ENCODE data around the gene PNLIPRP2.

PNLIPRP2 gene

DNA sequence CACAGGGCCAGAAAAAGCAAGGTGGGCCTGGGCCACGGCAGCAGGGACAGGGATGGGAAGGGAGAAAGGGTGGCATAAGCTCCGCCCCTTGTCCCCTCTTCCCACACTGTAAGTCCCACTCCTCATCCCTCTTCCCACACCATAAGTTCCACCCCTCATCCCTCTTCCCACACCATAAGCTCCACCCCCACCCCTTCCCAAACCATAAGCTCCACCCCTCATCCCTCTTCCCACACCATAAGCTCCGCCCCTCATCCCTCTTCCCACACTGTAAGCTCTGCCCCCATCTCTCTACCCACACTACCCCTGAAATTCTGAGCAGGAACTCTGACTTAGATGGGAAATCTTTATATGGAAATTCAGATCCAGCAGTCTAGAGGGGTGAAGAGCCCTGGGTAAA, 65.9 kb downstream of the PNLIPRP2 start:
- DNase-seq = no peak

DNA sequence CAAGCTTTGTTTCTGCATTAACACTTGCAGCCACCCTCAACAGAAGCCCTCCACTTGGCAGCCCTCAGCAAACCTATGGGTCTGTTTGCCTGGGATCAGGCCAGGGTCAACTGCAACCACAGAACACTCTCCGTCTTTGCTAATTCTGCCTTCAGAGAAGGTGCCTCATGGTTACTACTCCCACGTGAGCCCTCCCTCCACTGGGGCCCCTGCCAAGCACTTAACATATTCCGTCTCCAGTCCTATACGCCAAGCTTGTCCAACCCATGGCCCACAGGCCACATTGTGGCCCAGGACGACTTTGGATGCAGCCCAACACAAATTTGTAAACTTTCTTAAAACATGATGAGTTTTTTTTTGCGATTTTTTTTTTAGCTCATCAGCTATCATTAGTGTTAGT, 66.9 kb downstream of the PNLIPRP2 start:
- no peak for DNase-seq

DNA sequence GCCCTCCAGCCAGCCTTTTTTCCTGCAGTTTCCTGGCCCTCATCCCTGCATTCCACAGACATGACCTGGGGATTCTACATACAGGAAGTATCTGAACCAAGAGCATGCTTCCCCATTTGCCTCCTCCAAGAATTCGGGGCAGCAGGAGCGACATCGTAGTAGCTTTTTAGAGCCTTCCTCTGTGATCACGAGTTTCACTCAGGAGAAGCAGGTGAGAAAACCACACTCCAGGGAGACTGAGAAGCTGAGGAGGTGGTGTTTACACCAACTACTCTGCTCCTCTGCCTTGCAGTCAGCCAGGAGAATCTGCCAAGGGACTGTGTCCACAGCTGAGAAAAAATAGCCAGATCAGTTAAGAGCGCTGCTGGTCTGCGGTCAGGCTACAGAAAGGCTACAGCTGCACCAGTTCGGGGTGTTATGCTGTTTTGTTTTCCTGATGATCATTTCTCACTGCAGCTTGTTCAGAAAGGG, 67.5 kb downstream of the PNLIPRP2 start:
- no peak for DNase-seq

DNA sequence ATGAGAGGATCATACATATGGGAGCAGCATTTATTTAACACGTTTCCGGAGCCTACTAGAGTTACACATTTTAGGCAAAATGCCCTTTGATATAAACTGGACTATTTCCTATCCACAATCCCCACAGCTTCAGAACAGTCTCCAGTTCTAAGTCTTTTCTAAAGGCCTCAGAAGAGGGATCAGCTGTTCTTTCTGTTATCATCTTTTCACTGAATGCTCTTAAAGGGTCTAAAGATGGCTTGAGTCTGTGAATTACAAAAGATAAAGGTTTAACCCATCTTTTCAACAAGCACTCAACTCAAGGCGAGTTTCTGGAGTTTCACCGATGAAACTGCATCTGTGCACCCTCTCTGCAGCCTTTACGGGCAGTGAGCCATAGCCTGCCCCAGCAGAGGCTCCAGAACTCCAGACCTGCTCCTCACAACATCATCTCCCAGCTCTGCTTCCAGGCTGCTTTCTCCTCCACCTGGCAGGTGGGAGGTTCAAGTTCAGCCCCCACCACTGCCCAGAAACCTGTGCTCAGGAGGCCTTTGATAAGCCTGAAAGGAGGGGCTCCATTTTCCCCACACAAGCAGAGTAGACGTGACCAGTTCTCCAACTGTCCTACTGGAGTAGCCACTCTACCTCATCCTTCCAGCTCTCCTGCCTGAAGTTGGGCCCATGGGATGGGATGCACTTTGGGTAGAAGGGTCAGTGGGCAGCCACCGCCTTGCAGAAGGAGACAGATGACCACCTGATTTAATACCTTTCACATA, 68.2 kb downstream of the PNLIPRP2 start:
- no peak for DNase-seq

DNA sequence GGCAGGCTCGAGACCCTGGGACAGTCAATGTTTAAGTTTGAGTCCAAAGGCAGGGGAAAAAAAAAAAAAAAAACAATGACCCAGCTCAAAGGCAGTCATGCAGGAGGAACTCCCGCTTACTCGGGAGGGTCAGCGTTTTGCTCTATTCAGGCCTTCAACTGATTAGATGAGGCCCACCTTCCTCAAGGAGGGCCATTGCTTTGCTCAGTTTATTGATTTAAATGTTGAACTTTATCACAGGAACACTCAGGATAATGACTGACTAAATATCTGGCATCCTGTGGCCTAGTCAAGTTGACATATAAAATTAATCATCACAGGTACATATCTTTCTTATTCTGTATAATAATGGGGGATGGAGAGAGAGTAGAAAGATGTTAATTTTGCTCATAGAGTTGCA, 69.0 kb downstream of the PNLIPRP2 start:
- DNase-seq = no peak

DNA sequence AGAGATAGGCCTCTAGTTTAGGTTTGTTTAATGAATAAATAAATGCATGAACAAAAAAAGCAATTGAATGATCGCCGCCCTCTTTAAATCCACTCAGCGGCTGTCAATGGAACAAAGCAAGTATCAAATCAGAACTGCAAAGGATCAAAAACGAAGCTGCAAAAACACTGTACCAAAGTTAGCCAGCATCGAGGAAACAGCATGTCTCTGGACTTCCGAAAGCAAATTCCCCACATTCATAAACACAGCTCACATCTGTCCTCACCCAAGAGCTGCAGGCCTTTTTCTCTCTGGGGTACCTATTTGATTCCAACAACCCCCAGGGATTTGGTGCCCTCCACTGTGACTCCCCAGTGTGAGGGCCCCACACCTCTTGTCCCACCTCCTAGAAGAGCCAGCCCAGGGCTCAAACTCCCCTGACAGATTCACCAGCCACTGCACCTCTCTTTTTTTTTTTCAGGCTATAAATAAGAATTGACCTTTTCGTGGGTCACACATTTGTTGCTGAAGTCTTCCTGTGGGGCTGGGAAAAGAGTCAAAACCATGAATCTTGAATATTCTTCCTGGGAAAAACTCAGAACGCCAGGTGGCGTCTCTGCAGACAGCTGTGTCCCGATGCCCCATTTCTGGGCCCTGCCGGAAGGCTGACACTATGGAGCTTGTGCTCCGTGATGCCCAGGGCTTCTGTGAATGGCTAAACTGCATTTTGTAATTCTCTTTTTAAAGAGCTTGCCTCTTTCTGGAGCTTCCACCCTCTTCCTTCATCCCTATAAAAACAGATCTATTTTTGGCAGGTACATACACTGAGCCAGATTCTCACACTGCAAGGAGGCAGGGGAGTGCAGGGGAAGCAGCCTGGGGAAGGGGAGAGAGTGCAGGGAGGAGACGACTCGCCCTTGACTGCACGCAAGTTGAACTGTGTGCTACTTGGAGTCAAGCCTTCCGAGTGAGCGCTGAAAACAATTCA, 69.9 kb downstream of the PNLIPRP2 start:
- no peak for DNase-seq

DNA sequence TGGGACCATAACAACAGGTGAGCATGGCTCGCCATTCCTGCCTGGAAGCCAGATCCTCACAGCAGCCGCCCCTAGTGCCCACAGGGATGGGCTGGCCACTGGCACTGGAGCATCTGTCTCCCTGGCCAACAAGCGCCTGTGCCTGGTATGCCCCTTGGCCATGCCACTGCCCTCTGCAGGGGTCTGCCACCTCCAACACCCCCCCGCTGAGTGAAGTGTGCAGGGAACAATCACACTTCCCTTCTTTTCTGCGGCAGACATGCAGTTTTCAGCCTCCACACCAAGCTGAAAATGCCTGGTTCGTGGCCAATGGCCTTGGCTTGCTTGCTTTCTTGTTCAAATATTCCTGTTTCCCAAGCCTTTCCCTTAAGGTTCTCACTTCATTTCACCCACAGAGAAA, 70.9 kb downstream of the PNLIPRP2 start:
- no peak for DNase-seq

DNA sequence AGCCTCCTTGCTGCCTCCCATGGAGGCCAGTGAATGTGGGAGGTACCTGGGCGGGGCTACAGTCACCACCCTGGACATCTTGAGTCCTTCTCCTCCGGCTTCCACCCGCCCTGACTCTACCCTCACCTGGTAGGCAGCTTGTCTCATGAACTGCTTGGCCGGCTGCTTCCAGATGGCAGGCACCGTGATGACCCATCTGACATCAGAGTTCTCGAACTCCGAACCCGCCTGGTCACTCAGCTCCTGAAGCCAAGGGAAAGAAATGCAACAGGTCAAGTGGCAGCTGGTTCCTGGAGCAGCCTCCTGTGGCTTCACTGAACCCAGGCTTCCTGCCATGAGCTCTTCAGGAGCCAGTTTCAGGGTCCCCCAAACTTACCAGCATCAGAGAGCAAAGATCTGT, 71.5 kb downstream of the PNLIPRP2 start:
- DNase-seq = no peak

DNA sequence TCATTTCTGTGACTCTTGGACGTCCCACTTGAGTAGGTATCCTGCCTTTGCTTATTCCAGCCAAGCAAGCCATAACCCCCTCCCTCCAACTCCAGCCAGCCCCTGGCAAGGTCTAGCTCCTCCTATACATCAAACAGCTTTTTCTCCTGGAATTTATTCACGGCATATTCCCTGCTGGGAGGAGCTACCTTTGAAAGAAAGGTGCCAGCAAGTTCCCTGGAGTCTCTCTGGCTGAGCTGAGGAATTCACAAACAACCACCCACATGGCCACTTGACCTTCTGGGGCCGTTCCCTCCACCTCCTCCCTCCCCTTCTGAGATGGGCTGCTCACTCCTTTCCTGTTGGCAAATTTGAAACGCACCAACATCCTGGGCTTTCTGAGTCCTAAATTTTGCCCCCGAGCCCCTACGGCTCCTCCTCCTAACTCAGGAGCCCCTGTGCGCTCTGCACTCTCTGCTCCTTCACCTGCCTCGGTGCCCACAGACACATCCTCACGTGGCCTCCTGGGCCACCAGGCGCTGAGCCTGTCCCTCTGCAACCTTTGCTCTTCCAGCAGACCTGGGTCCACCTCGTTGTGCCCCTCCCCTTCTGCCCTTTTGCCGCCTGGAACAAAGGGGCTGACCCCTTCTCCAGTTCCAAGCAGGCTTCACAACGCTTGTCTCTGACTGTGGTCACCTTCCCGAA, 73.6 kb downstream of the PNLIPRP2 start:
- DNase-seq = no peak

Measured in NCI-H510A treated with DMSO at 0.1 percent for 48 hours (cell line).